Keratinocyte (primary cell): ENCODE measurements around the gene CCL19. TPM values are rescaled to one million over a fixed set of nuclear protein-coding genes. Genes with fewer than 3 reads are reported as not detected.

Source experiments
- DNase-seq: peaks from one replicate; pipeline ENCODE4 v3.0.0-alpha.2; 2011; ENCODE audit warnings: low read depth, missing footprints, low spot score
- FAIRE-seq: peaks from 2 replicates; lab custom pipeline; 2011; peaks lifted over from hg19 to GRCh38; lab: Jason Lieb, UNC
- H2AFZ ChIP-seq: 2 replicates; pipeline ENCODE4 v1.6.0; 2012; ENCODE audit warnings: low read length, control low read depth, inconsistent platforms; ENCODE audit not compliant: control insufficient read depth
- H3K27ac ChIP-seq: 2 replicates; pipeline ENCODE4 v1.5.1; 2011; ENCODE audit warnings: low read length; ENCODE audit not compliant: control insufficient read depth, insufficient read depth
- H3K27me3 ChIP-seq: 3 replicates; pipeline ENCODE4 v1.6.0; 2011; ENCODE audit warnings: low read length; ENCODE audit not compliant: control insufficient read depth, insufficient read depth; ENCODE audit errors: extremely low read depth
- H3K36me3 ChIP-seq, 2 experiments: 2 replicates in 1 of 2; 3 replicates in 1 of 2; pipeline ENCODE4 v1.5.1; 2011; ENCODE audit warnings: low read length in 2 of 2, mild to moderate bottlenecking in 1 of 2; ENCODE audit not compliant: control insufficient read depth in 2 of 2, insufficient read depth in 2 of 2; ENCODE audit errors: extremely low read depth in 1 of 2
- H3K4me1 ChIP-seq: 3 replicates; pipeline ENCODE4 v1.5.1; 2011; ENCODE audit warnings: low read length; ENCODE audit not compliant: control insufficient read depth, insufficient read depth; ENCODE audit errors: extremely low read depth
- H3K4me2 ChIP-seq: 3 replicates; pipeline ENCODE4 v1.6.0; 2011; ENCODE audit warnings: low read depth, low read length; ENCODE audit not compliant: control insufficient read depth, insufficient read depth; ENCODE audit errors: extremely low read depth
- H3K4me3 ChIP-seq, 3 experiments: fragments of 200-600 bp in 1 of 3; sonication (generic) in 1 of 3; 2 replicates in 2 of 3; 3 replicates in 1 of 3; pipeline ENCODE4 v1.5.1; 2011 to 2016; ENCODE audit warnings: low read length in 3 of 3, mild to moderate bottlenecking in 3 of 3, control low read depth in 2 of 3, inconsistent platforms in 1 of 3, low read depth in 1 of 3, mixed read lengths in 1 of 3, mixed run types in 1 of 3, moderate library complexity in 1 of 3; ENCODE audit not compliant: control insufficient read depth in 2 of 3, insufficient read depth in 2 of 3; ENCODE audit errors: extremely low read depth in 1 of 3
- H3K79me2 ChIP-seq: 2 replicates; pipeline ENCODE4 v1.6.0; 2012; ENCODE audit warnings: low read length; ENCODE audit not compliant: control insufficient read depth, insufficient read depth
- H3K9ac ChIP-seq: 3 replicates; pipeline ENCODE4 v1.6.0; 2011; ENCODE audit warnings: low read length; ENCODE audit not compliant: control insufficient read depth, insufficient read depth; ENCODE audit errors: extremely low read depth
- H3K9me1 ChIP-seq: 3 replicates; pipeline ENCODE4 v1.6.0; 2011; ENCODE audit warnings: low read length; ENCODE audit not compliant: control insufficient read depth, insufficient read depth; ENCODE audit errors: extremely low read depth
- H3K9me3 ChIP-seq: 2 replicates; pipeline ENCODE4 v1.5.1; 2012; ENCODE audit warnings: low read depth, low read length; ENCODE audit not compliant: control insufficient read depth
- H4K20me1 ChIP-seq: 3 replicates; pipeline ENCODE4 v1.6.0; 2011; ENCODE audit warnings: low read length; ENCODE audit not compliant: control insufficient read depth, insufficient read depth; ENCODE audit errors: extremely low read depth
- EZH2 ChIP-seq: IDR thresholded peaks from one replicate; pipeline ENCODE4 v1.6.1; 2012; ENCODE audit warnings: inconsistent platforms, mild to moderate bottlenecking, low read length, moderate library complexity
- dilution Hi-C: fragments of 300-500 bp; cut with MboI; formaldehyde crosslinking; loops from one replicate; pipeline ENCODE4 v1.7.0; 2020; ENCODE audit warnings: low sequenced_read_pairs; ENCODE audit not compliant: extremely low pct_ligation_motif_present
- polyA plus RNA-seq, 5 experiments: library from polyadenylated mRNA; depleted of rRNA in 3 of 5; stranded (reverse) in 3 of 5; stranded (forward) in 1 of 5; unstranded in 1 of 5; fragments of >200 nt; gene quantifications; 1 replicate in 1 of 5; 2 replicates in 3 of 5; 3 replicates in 1 of 5; pipeline versions ENCODE4 v1.2.1 to v1.2.3, GENCODE V29; 2011 to 2012; ENCODE audit warnings: missing spikeins in 2 of 5, low read depth in 1 of 5, low replicate concordance in 1 of 5
- TF ChIP-seq, protein P1 (sequence below), 3 experiments: IDR thresholded peaks in 1 of 3; conservative IDR thresholded peaks in 1 of 3; optimal IDR thresholded peaks in 1 of 3; 2 replicates in 2 of 3; 3 replicates in 1 of 3; pipeline versions ENCODE3 to v1.5.1; 2011; ENCODE audit warnings: low read length in 3 of 3, mild to moderate bottlenecking in 3 of 3, moderate library complexity in 2 of 3, control low read depth in 1 of 3, inconsistent platforms in 1 of 3; ENCODE audit not compliant: insufficient read depth in 2 of 3; ENCODE audit errors: extremely low read depth in 1 of 3

Gene CCL19
- polyA plus RNA-seq, 1 donor (not counting 4 experiments of a cell fraction or from before 2014, with no cell fraction given) = not detected

DNA sequence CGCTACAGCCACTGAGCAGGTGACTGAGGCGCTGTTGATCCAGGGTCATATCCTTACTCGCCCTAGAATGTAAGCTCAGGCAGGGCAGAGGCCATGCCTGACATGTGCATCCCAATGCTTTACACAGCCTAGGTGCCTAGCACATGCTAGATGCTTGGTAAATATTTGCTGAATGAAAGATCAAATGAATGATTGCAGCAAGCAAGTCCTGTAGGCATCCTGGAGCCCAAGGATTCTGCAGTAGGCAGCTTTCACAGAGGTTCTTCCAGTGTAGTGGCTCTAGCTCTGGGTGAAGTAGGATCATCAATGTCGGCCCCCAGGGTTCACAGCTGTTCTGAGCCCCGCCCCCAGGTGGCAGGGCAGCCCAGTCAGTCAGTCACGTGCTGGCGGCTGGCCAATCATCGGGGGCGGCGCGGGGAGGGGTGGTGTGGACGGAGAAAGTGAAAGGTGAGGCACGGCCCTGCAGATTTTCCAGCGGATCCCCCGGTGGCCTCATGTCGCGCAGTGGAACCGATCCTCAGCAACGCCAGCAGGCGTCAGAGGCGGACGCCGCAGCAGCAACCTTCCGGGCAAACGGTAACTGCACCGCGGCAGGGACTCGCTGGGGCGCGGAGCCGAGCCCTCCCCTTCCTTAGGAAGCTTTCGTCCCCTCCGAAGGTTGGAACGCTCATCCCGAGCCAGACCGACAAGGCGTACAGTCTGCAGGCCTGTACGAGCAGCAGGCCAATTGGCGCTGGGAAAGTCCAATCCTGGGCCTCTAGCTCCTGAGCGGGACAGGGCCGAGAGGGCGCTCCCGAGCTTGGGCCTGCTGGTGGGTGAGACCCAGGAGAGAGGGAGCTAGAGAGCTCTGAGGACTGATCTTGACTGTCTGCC, 44.6 kb downstream of the CCL19 start, which contains the start of gene GALT:
TSS of gene GALT (plus strand) at position 465 of the 873 bp plus-strand sequence. CDS start at position 495, 30 bp downstream.
- no peaks in the 10 kb centered on the region for H3K27me3 ChIP-seq
- no peak for TF ChIP-seq EZH2
- TF ChIP-seq, protein P1, sequence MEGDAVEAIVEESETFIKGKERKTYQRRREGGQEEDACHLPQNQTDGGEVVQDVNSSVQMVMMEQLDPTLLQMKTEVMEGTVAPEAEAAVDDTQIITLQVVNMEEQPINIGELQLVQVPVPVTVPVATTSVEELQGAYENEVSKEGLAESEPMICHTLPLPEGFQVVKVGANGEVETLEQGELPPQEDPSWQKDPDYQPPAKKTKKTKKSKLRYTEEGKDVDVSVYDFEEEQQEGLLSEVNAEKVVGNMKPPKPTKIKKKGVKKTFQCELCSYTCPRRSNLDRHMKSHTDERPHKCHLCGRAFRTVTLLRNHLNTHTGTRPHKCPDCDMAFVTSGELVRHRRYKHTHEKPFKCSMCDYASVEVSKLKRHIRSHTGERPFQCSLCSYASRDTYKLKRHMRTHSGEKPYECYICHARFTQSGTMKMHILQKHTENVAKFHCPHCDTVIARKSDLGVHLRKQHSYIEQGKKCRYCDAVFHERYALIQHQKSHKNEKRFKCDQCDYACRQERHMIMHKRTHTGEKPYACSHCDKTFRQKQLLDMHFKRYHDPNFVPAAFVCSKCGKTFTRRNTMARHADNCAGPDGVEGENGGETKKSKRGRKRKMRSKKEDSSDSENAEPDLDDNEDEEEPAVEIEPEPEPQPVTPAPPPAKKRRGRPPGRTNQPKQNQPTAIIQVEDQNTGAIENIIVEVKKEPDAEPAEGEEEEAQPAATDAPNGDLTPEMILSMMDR (optimal IDR thresholded peaks at IDR 0.05 in 1 of 3, IDR thresholded peaks at IDR 0.05 in 1 of 3, conservative IDR thresholded peaks at IDR 0.05 in 1 of 3; ENCODE audit: extremely low read depth in 1 of 3, insufficient read depth in 2 of 3, low read length in 3 of 3) = peak in 2 of 3 experiments; percentile 61 to 62
- no peaks in the 10 kb centered on the region for H3K9me1 ChIP-seq
- FAIRE-seq (peak; percentile 74), DNase-seq (no peak)
- peak within 1 kb of the TSS; percentile 63 for H3K27ac ChIP-seq
- H3K9me3 ChIP-seq = no peaks in the 10 kb centered on the region
- H3K4me3 ChIP-seq = peak within 1 kb of the TSS; percentile 66 to 91 (median 76)
- peak within 1 kb of the TSS; percentile 95 for H2AFZ ChIP-seq
- H3K4me2 ChIP-seq = peak within 1 kb of the TSS; percentile 100
- dilution Hi-C loops = no loop called here
- H4K20me1 ChIP-seq = no peaks in the 10 kb centered on the region
- H3K9ac ChIP-seq = peak within 1 kb of the TSS; percentile 76
- H3K4me1 ChIP-seq = peaks cover 22% of the 10 kb centered on the region
- H3K79me2 ChIP-seq = peaks cover 13% of the 10 kb centered on the region
- H3K36me3 ChIP-seq = peaks cover 7 to 13% of the 10 kb centered on the region in 2 experiments

DNA sequence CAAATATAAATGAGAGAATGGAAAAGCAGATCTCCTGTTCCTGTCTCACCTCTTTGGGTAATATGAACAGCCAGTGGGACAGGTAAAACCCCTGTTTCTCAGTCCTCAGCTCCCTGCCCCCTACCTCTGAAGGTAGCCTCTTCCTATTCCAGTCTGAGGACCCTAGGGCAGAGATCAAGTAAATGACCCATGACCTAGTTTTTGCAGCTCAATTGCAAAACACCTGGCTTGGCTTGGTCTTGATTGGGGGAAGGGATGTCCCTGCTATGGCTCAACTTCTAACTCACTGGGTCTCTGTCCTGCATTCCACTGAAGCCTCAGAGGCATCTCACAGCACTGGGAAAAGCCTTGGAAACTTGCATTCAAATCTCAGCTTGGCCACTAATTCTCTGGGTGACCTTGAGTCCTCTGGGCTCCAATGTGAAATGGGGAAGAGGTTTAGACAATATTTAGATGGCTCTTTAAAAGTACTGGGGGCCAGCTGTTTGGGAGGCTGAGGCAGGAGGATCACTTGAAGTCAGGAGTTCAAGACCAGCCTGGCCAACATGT, 46.2 kb downstream of the CCL19 start:
- no peaks in the 10 kb centered on the region for H3K9me1 ChIP-seq
- FAIRE-seq (no peak), DNase-seq (no peak)
- no peak overlapping the region for H3K4me3 ChIP-seq
- H3K4me2 ChIP-seq = no peak overlapping the region
- no peak overlapping the region for H2AFZ ChIP-seq
- H3K27me3 ChIP-seq = no peaks in the 10 kb centered on the region
- dilution Hi-C loops = no loop called here
- H3K4me1 ChIP-seq = peaks cover 24% of the 10 kb centered on the region
- peaks cover 7 to 8% of the 10 kb centered on the region in 2 experiments for H3K36me3 ChIP-seq
- TF ChIP-seq EZH2 = no peak
- TF ChIP-seq, protein P1 (optimal IDR thresholded peaks at IDR 0.05 in 1 of 3, IDR thresholded peaks at IDR 0.05 in 1 of 3, conservative IDR thresholded peaks at IDR 0.05 in 1 of 3; ENCODE audit: extremely low read depth in 1 of 3, insufficient read depth in 2 of 3, low read length in 3 of 3) = no peak
- H4K20me1 ChIP-seq = no peaks in the 10 kb centered on the region
- H3K9ac ChIP-seq = no peak overlapping the region
- peaks cover 13% of the 10 kb centered on the region for H3K79me2 ChIP-seq
- no peaks in the 10 kb centered on the region for H3K9me3 ChIP-seq
- no peak overlapping the region for H3K27ac ChIP-seq
